Activated naive CD4-positive, alpha-beta T cell treated with anti-CD3 and anti-CD28 coated beads, Interleukin-2, amount 50 U/mL, for 72 hours (primary cell): ENCODE data around the gene ARHGEF9. TPM values are rescaled to one million over a fixed set of nuclear protein-coding genes. Genes with fewer than 3 reads are reported as not detected.
"Not testable (repeated sequence)": the region's sequence is repeated elsewhere in the genome, so short reads cannot be mapped to it uniquely, and the experiment has no call there.

Source experiments
- ATAC-seq, 2 donors: fragments of 150-1000 bp; cut with Tn5 transposase; 2 replicates each; pipeline ENCODE4 v1.10.0; 2021; ENCODE audit warnings: mild to moderate bottlenecking in 2 of 2, moderate library complexity in 2 of 2
- DNase-seq, 2 donors: peaks; one replicate each; pipeline ENCODE4 v3.0.0; 2021 to 2022; ENCODE audit warnings: low spot score in 2 of 2
- H3K27ac Mint-ChIP-seq, 2 donors: one replicate each; pipeline ENCODE4 v1.8.0; 2022; ENCODE audit warnings: mild to moderate bottlenecking in 2 of 2, mixed read lengths in 2 of 2
- H3K36me3 Mint-ChIP-seq, 2 donors: one replicate each; pipeline ENCODE4 v1.8.0; 2022; ENCODE audit warnings: mixed read lengths in 2 of 2
- H3K9me3 Mint-ChIP-seq, 2 donors: one replicate each; pipeline ENCODE4 v1.8.0; 2022; ENCODE audit warnings: mixed read lengths in 2 of 2
- total RNA-seq, 2 donors: library from RNA; stranded (reverse); gene quantifications; one replicate each; pipeline ENCODE4 v1.2.3, GENCODE V29; 2022

Gene ARHGEF9
- total RNA-seq, 2 donors from 2014 or later: 15.8 to 21.4 TPM

DNA sequence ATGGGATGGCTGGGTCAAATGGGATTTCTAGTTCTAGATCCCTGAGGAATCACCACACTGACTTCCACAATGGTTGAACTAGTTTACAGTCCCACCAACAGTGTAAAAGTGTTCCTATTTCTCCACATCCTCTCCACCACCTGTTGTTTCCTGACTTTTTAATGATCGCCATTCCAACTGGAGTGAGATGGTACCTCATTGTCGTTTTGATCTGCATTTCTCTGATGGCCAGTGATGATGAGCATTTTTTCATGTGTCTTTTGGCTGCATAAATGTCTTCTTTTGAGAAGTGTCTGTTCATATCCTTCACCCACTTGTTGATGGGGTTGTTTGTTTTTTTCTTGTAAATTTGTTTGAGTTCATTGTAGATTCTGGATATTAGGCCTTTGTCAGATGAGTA is 139.3 kb downstream of the ARHGEF9 start:
- peaks cover 0 to 14% of the 10 kb centered on the region in 2 donors for H3K36me3 Mint-ChIP-seq
- ATAC-seq, H3K27ac Mint-ChIP-seq, DNase-seq, H3K9me3 Mint-ChIP-seq: not testable (repeated sequence)

- Mint-ChIP-seq H3K9me3 (no peaks in the 10 kb centered on the region), H3K27ac (no peak overlapping the region), H3K36me3 (peaks cover 13 to 40% of the 10 kb centered on the region in 2 donors)
- ATAC-seq (no peak), DNase-seq (no peak)
Observed at GRCh38 chrX:63635750-63636149, 149.3 kb downstream of the ARHGEF9 start.

DNA sequence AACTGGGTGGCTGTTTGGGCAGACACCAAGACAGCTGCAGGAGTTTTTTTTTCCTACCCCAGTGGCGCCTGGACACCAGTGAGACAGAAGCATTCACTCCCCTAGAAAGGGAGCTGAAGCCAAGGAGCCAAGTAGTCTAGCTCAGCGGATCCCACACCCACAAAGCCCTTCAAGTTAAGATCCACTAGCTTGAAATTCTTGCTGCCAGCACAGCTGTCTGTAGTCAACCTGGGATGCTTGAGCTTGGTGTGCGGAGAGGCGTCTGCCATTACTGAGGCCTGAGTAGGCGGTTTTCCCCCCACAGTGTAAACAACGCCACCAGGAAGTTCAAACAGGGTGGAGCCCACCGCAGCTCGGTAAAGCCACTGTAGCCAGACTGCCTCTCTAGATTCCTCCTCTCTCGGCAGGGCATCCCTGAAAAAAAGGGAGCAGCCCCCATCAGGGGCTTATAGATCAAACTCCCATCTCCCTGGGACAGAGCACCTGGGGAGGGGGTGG is 171.4 kb downstream of the ARHGEF9 start:
- DNase-seq: no peak
- H3K9me3 Mint-ChIP-seq: peaks cover 0 to 10% of the 10 kb centered on the region in 2 donors
- no peak for ATAC-seq
- H3K27ac Mint-ChIP-seq: no peak overlapping the region
- H3K36me3 Mint-ChIP-seq: no peaks in the 10 kb centered on the region

DNA sequence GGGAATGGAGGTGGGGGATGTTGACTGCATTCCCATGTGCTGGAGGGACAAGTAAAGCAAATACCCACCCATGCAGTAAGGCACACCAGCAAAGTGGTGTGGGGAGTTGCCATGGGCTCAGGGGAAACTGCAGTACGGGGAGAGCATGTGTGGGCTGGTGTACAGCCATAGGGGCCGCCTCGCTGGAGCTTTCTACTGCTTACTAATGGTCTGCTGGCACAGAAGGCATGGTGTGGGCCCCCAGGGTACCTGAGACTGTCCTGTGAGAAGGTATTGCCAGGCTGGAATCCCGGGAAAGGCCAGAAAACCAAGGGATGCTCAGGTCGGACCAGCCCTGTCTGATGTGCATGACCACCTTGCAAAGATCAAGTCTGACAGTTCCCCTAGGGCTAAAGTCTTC is 199.1 kb downstream of the ARHGEF9 start:
- no peak for DNase-seq
- ATAC-seq: no peak
- H3K36me3 Mint-ChIP-seq: no peaks in the 10 kb centered on the region
- H3K27ac Mint-ChIP-seq: no peak overlapping the region
- H3K9me3 Mint-ChIP-seq: no peaks in the 10 kb centered on the region
